GM21447 (cell line): ENCODE data around the gene CT47A1.
A peak's percentile ranks its signal among the peaks of the same experiment; 100 is the strongest.
"Not testable (repeated sequence)": the region's sequence is repeated elsewhere in the genome, so short reads cannot be mapped to it uniquely, and the experiment has no call there.

Experiments used
- ATAC-seq: cut with Tn5 transposase; IDR thresholded peaks from one replicate; pipeline ENCODE4 v1.9.1; 2021; ENCODE audit not compliant: unreplicated experiment

CT47A1 gene

GRCh38 chrX:120985660-120986059 is at the start of gene CT47A1:
CT47A1 (minus strand) TSS chrX:120985760; CDS start chrX:120985529, 231 bp downstream.
- not testable (repeated sequence) for ATAC-seq

GRCh38 chrX:121032531-121032930 is 47.0 kb upstream of the CT47A1 start:
- ATAC-seq, result no peak

- no peak for ATAC-seq
Observed at GRCh38 chrX:121030083-121030482, 44.5 kb upstream of the CT47A1 start.

- no peak for ATAC-seq
Observed at GRCh38 chrX:121028419-121028818, 42.9 kb upstream of the CT47A1 start.

GRCh38 chrX:121014826-121015225 is 29.3 kb upstream of the CT47A1 start:
- no peak for ATAC-seq

- ATAC-seq, result no peak
Observed at GRCh38 chrX:121013897-121014455, 28.4 kb upstream of the CT47A1 start.

- ATAC-seq, result no peak
Observed at GRCh38 chrX:121011254-121011653, 25.7 kb upstream of the CT47A1 start.

- no peak for ATAC-seq
Observed at GRCh38 chrX:121010218-121010617, 24.7 kb upstream of the CT47A1 start.

GRCh38 chrX:121009764-121010163 is 24.2 kb upstream of the CT47A1 start:
- no peak for ATAC-seq

- ATAC-seq, result no peak
Observed at GRCh38 chrX:121008920-121009319, 23.4 kb upstream of the CT47A1 start.

GRCh38 chrX:121000589-121000988 is 15.0 kb upstream of the CT47A1 start:
- no peak for ATAC-seq

GRCh38 chrX:120999413-120999812 is 13.9 kb upstream of the CT47A1 start:
- peak; percentile 69 for ATAC-seq

GRCh38 chrX:120956500-120956899 is 29.1 kb downstream of the CT47A1 start, which contains the start of gene CT47A7:
CT47A7 (minus strand) TSS chrX:120956600; CDS start chrX:120956345, 255 bp downstream.
- ATAC-seq, result not testable (repeated sequence)
